GM12864 (cell line): ENCODE data around the gene NDC80.
"Not testable (repeated sequence)": the region's sequence is repeated elsewhere in the genome, so short reads cannot be mapped to it uniquely, and the experiment has no call there.

Source experiments
- DNase-seq: peaks from one replicate; pipeline ENCODE4 v3.0.0-alpha.2; 2011; ENCODE audit warnings: low read depth
- H3K4me3 ChIP-seq: 2 replicates; pipeline ENCODE4 v1.5.1; 2011; ENCODE audit warnings: mild to moderate bottlenecking, low read depth, low read length, control low read depth
- CTCF ChIP-seq: IDR thresholded peaks from 2 replicates; pipeline ENCODE4 v1.5.1; 2011; ENCODE audit warnings: low read depth, mild to moderate bottlenecking, moderate library complexity, low read length, control low read depth, inconsistent platforms; ENCODE audit errors: missing control alignments

NDC80 gene

DNA sequence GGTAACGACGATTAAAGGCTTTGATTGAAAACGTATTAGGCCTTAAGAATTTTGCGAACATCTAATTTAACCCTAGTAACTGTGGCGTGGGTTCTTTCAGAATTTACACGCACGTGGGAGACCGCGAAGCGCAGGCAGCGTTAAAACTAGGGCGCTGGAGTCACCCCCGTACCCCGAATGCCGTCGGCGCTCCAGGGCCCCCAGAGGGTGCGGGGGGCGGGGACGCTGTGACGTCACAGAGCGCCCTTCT, 83.5 kb downstream of the NDC80 start:
- H3K4me3 ChIP-seq, result peak overlapping the region; percentile 80
- TF ChIP-seq CTCF, result no peak
- no peak for DNase-seq

- TF ChIP-seq CTCF, result no peak
- H3K4me3 ChIP-seq, result peak within 1 kb of the TSS; percentile 80
- DNase-seq, result no peak
Observed at GRCh38 chr18:2655178-2655953, 84.0 kb downstream of the NDC80 start, which contains the start of gene SMCHD1. SMCHD1 (plus strand) TSS chr18:2655726; CDS start chr18:2656076, 350 bp downstream.

- no peak for DNase-seq
- no peak for TF ChIP-seq CTCF
Observed at GRCh38 chr18:2655954-2656236, 84.5 kb downstream of the NDC80 start.

DNA sequence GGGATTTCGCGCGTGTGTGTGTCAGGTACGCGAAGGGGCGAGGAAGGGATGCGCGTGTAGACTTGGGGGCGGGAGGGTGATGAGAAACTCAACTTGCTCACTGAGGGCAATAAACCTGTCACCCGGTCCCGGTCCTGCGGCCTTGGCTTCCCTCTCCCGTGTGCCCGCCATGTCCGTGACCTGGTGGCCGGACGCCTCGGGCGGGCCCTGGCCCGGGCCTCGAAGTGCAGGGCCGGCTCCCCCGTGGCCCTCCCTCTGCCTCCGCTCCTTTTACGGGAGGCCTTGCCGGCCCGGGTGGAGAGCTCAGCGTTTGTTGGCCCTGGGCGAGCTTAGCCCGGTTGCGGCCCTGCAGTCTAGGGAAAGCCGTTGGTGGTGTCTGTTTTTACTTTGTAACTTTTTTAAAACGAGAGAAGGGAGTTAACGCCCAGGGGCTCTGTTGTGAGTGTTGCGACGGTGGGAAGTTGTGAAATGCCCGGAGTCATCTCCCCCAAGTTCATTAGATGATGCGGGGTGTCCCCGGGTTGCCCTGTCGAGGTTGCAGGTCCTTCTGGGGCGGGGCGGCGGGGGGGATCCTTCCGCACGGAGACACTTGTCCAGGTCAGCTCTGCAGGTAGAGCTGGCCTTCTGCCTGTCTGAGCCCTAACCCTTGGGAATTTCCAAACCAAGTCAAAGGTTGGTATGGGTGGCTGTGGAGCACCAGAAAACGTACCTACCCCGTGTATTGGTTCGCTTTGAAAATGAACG, 85.1 kb downstream of the NDC80 start:
- H3K4me3 ChIP-seq, result peak overlapping the region; percentile 80
- no peak for DNase-seq

More at GRCh38 chr18:2655954-2656236, 84.5 kb downstream of the NDC80 start:
- H3K4me3 ChIP-seq, result peak overlapping the region; percentile 80

GRCh38 chr18:2656981-2657512, 85.7 kb downstream of the NDC80 start:
- peak overlapping the region; percentile 80 for H3K4me3 ChIP-seq
- no peak for TF ChIP-seq CTCF
- no peak for DNase-seq

More for the DNA sequence above, 85.1 kb downstream of the NDC80 start:
- no peak for TF ChIP-seq CTCF

GRCh38 chr18:2657788-2658458, 86.6 kb downstream of the NDC80 start:
- peak overlapping the region; percentile 80 for H3K4me3 ChIP-seq
- DNase-seq, result no peak
- no peak for TF ChIP-seq CTCF

GRCh38 chr18:2660849-2661248, 89.5 kb downstream of the NDC80 start:
- not testable (repeated sequence) for H3K4me3 ChIP-seq, DNase-seq

- H3K4me3 ChIP-seq, DNase-seq: not testable (repeated sequence)
Observed at GRCh38 chr18:2662288-2662687, 90.9 kb downstream of the NDC80 start.
